Neutrophil (primary cell): ENCODE data around the gene TRIM40.

ENCODE experiments used
- H3K27ac ChIP-seq: fragments of 200-600 bp; sonication (generic); 2 replicates; pipeline ENCODE4 v1.5.1; 2016; ENCODE audit warnings: mild to moderate bottlenecking, moderate library complexity
- H3K27me3 ChIP-seq: fragments of 200-600 bp; sonication (generic); 2 replicates; pipeline ENCODE4 v1.6.0; 2016; ENCODE audit warnings: mild to moderate bottlenecking
- H3K36me3 ChIP-seq: fragments of 200-600 bp; sonication (generic); 2 replicates; pipeline ENCODE4 v1.5.1; 2017
- H3K4me1 ChIP-seq, 2 experiments: fragments of 200-600 bp in 1 of 2; sonication (generic) in 1 of 2; 1 replicate in 1 of 2; 2 replicates in 1 of 2; pipeline versions ENCODE4 v1.5.1 to v1.6.1; 2013 to 2016; ENCODE audit warnings: low read depth in 1 of 2, low read length in 1 of 2, mild to moderate bottlenecking in 1 of 2, moderate library complexity in 1 of 2; ENCODE audit not compliant: control insufficient read depth in 1 of 2, insufficient read depth in 1 of 2
- H3K4me3 ChIP-seq, 2 experiments: fragments of 200-600 bp in 1 of 2; sonication (generic) in 1 of 2; 1 replicate in 1 of 2; 2 replicates in 1 of 2; pipeline ENCODE4 v1.5.1; 2013 to 2016; ENCODE audit warnings: low read depth in 1 of 2, low read length in 1 of 2, mild to moderate bottlenecking in 1 of 2, moderate library complexity in 1 of 2
- H3K9me3 ChIP-seq: fragments of 200-600 bp; sonication (generic); 2 replicates; pipeline ENCODE4 v1.5.1; 2016
- TF ChIP-seq, protein P1 (sequence below): fragments of 200-600 bp; sonication (generic); IDR thresholded peaks from 2 replicates; pipeline ENCODE4 v1.5.1; 2016; ENCODE audit warnings: antibody characterized with exemption

The TRIM40 gene

GRCh38 chr6:30154061-30154460 is 18.1 kb downstream of the TRIM40 start:
- H3K27me3 ChIP-seq = peaks cover 13% of the 10 kb centered on the region
- no peaks in the 10 kb centered on the region for H3K9me3 ChIP-seq
- H3K27ac ChIP-seq = no peak overlapping the region
- H3K36me3 ChIP-seq = no peaks in the 10 kb centered on the region
- peaks cover 19 to 34% of the 10 kb centered on the region in 2 experiments for H3K4me1 ChIP-seq
- no peak overlapping the region for H3K4me3 ChIP-seq
- TF ChIP-seq, protein P1, sequence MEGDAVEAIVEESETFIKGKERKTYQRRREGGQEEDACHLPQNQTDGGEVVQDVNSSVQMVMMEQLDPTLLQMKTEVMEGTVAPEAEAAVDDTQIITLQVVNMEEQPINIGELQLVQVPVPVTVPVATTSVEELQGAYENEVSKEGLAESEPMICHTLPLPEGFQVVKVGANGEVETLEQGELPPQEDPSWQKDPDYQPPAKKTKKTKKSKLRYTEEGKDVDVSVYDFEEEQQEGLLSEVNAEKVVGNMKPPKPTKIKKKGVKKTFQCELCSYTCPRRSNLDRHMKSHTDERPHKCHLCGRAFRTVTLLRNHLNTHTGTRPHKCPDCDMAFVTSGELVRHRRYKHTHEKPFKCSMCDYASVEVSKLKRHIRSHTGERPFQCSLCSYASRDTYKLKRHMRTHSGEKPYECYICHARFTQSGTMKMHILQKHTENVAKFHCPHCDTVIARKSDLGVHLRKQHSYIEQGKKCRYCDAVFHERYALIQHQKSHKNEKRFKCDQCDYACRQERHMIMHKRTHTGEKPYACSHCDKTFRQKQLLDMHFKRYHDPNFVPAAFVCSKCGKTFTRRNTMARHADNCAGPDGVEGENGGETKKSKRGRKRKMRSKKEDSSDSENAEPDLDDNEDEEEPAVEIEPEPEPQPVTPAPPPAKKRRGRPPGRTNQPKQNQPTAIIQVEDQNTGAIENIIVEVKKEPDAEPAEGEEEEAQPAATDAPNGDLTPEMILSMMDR = no peak

DNA sequence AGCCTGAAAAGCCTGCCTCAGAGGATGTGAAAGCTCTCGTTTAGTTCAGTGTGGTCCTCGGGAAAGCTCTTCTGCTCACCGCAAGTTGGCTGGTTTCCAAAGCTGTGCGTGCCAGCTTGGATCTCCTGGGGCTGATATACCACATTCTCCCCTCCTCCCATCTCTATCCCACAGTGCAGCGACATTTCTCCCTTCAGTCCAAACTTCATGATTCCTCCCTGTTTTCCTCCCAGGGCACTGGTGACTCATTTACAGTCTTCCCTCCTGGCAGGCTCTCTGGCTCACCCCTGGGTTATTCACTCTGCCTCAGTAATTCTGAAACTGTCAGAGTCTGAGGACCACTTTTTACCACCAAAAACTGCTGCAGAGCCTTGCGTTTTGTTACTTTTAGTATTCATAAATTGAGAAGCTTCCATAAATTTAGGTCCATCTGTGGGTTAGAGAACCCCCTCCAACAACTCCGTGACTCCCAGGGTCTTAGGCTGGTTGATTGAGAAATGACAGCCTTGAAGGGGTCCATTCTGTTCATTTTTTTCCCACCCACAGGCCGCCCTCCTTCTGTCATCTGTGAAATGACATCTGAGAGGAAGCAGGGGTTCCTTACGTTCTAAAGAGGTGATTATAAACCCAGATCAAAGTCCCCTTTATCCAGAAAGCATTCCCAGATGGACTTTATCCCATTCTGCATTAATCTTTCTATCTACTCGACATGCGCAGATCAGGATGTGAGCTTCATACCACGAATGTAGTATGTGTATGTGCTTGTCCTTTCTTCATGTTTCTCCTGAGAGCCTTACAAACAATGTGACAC is 19.0 kb downstream of the TRIM40 start:
- Histone ChIP-seq H3K27me3 (peaks cover 13% of the 10 kb centered on the region), H3K4me3 (no peak overlapping the region), H3K9me3 (no peaks in the 10 kb centered on the region), H3K4me1 (peaks cover 19 to 34% of the 10 kb centered on the region in 2 experiments), H3K36me3 (no peaks in the 10 kb centered on the region), H3K27ac (no peak overlapping the region)
- TF ChIP-seq, protein P1 = no peak

GRCh38 chr6:30155520-30156261 is 19.8 kb downstream of the TRIM40 start:
- no peak overlapping the region for H3K27ac ChIP-seq
- H3K4me3 ChIP-seq = no peak overlapping the region
- TF ChIP-seq, protein P1 = no peak
- no peaks in the 10 kb centered on the region for H3K9me3 ChIP-seq
- H3K27me3 ChIP-seq = peaks cover 13% of the 10 kb centered on the region
- no peaks in the 10 kb centered on the region for H3K36me3 ChIP-seq
- H3K4me1 ChIP-seq = peaks cover 19 to 34% of the 10 kb centered on the region in 2 experiments

DNA sequence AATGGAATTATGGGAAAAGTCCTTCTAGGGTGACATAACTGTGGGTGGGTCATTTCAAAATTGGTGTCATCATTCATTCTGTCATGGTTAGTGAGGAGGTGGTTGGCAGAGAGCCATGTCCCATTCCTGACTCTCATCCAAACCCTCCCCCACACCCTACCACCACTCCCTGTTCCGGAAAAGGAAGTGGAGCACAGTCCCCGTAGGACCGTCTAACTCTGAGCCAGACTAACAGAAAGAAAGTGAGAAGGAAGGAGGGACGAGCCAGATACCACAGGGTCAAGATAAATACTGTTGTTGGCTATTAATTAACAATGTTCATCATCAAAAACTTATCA is 20.3 kb downstream of the TRIM40 start:
- Histone ChIP-seq H3K27me3 (peaks cover 13% of the 10 kb centered on the region), H3K27ac (no peak overlapping the region), H3K4me3 (no peak overlapping the region), H3K36me3 (no peaks in the 10 kb centered on the region), H3K9me3 (no peaks in the 10 kb centered on the region), H3K4me1 (peaks cover 19 to 32% of the 10 kb centered on the region in 2 experiments)
- TF ChIP-seq, protein P1 = no peak

DNA sequence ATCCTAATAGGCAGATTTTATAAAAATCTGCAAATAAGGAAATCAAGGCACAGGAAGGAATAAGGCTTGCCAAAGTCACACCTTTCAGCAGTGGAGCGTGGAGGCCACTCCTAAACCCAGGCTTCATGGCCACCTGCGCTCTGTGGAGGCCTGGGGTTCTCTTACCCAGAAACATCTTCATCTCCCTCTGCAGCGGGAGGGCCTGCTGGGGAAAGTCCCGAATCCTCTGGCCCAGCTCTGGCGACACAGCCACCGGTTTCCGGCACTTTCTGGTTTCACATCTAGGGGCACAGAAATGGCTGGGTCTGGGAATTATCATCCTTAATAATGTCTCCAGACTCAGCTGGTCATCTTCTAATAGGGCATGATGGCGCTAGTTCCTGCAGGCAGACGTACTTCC is 20.8 kb downstream of the TRIM40 start:
- H3K27ac ChIP-seq = no peak overlapping the region
- no peaks in the 10 kb centered on the region for H3K9me3 ChIP-seq
- peaks cover 13% of the 10 kb centered on the region for H3K27me3 ChIP-seq
- TF ChIP-seq, protein P1 = no peak
- H3K4me3 ChIP-seq = no peak overlapping the region
- H3K4me1 ChIP-seq = peaks cover 14 to 26% of the 10 kb centered on the region in 2 experiments
- no peaks in the 10 kb centered on the region for H3K36me3 ChIP-seq
